RPMI8226 (cell line): ENCODE measurements around the gene SNX30.

Source experiments
- DNase-seq: peaks from one replicate; pipeline ENCODE4 v3.0.0-alpha.2; 2015

SNX30 gene

DNA sequence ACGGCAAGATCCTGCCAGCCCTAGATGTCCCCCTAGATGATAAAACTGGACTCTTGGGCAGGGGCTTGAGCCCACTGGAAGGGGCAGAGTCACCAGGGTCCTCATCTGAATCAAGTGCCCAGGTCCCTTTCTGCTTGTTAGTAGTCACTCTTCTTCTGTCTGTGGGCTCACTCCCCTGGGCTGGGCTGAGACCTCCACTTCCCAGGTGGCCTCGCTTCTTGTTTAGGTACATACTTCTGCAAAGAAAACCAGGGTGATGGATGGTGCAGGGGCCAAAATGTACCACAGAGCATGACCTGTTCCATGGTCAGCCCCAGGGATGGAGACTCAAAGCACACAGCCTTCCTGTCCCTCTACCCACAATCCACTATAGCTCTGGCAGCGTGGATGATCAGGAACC, 141.0 kb downstream of the SNX30 start:
- no peak for DNase-seq

DNA sequence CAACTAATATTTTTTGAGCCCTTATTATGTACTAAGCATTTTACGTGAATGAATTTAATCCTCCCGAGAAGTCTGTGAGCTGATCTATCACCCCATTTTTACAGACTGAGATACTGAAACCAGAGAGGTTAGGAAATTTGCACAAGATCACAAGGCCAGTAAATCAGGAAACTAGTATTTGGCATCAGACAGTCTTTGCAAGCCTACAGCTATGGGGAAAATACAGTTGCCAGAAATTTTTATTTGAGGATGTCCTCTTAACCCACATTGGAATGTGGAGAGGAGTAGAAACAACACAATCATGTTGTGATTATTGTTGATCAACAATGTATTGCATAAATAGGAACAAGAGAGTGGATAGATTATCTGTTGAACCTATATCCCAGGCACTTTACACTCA, 142.4 kb downstream of the SNX30 start:
- no peak for DNase-seq

DNA sequence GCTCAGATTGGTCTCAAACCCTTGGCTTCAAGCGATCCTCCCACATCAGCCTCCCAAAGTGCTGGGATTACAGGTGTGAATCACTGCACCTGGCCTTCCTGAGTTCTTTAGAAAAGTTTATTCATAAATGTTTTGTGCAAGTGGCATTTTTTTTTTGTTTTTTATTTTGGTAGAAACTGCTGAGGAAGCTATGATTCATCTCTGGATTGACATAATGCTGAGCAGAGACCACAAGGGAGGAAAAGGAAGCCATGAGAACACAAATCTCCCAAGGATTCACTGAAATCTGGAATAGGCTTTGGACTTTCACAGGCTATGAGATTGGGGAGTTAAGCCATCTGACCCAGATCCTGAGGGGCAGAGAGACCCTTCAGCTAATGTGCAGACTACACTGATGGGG, 143.5 kb downstream of the SNX30 start:
- no peak for DNase-seq

DNA sequence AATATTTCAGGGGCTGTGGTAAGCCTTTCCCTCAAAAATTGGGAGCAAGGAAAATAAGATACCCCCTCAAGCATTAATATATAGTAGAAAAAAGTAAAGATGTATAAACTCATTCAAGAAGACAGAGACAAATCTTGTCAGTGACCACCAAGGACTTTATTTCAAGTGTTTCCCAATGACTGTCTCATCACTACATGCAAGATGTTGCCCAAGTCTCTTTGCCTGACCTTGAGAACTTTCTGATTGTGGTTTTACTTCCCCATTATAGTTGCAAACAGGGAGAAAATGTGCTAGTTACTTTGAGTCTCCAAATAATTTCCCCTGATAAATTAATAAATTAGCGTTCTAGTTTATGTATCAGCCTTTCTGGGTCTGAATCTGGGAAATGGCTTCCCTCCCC, 144.1 kb downstream of the SNX30 start:
- DNase-seq = no peak

DNA sequence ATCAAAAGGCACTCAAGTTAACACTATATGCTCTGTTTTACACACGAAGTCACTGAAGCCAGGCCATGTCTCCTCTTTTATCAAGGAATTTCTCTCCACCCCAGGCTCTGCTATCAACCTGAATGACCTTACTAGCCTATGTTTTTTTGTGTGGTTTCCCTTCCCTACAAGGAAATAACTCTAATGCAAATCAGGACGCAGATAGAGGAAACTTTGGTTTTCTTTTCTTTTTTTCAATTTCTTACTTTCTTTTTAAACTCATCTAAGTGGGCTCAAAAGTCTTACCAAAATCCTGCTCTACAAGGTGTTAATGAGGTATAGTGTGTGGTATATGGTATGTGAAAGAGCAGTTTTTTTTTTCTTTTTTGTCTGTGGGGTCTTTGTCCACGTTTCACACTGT, 145.6 kb downstream of the SNX30 start:
- DNase-seq = no peak

DNA sequence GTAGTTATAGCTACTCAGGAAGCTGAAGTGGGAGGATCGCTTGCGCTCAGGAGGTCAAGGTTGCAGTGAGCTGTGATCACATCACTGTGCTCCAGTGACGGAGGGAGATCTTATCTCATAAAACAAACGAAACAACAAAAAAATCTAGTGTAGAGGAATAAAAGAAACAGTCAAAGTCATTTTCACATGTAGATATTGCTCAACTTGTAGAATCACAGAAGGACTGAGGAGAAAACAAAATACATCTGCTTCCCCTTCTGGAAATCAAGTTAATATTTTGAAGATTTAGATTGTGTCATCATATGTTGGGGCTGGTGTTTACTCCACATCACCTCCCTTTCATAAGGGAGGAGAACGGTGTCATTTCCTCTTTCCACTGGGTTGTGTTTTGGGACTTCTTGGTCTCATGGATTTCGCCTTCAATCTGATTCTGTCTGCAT, 148.3 kb downstream of the SNX30 start:
- no peak for DNase-seq

DNA sequence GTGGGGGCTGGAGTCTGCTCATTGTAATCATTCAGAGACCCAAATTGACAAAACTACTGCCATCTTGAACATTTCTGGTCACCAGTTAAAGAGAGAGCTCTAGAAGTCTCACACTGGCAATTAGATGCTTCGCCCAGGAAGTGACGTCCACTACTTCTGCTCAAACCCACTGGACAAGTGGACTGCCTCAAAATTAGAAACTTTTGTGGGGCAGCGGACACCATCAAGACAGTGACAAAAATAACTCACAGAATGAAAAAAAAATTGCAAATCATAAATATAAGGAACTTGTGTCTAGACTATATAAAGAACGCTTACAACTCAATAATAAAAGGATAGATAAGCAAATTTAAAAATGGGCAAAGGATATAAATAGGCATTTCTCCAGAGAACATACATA, 149.9 kb downstream of the SNX30 start:
- DNase-seq = no peak

DNA sequence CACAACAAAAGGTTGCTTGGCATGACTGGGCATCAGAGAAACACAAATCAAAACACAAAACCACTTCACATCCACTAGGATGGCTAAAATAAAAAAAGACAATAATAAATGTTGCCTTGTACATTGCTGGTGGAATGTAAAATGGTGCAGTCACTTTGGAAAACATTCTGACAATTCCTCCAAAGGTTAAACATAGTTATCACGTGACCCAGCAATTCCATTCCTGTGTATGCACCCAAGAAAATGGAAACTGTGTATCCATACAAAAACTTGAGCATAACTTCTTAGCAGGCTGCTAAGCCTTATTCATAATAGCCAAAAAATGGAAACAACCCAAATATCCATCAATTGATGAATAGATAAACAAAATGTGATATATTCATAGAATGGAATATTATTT, 150.3 kb downstream of the SNX30 start:
- DNase-seq = no peak

DNA sequence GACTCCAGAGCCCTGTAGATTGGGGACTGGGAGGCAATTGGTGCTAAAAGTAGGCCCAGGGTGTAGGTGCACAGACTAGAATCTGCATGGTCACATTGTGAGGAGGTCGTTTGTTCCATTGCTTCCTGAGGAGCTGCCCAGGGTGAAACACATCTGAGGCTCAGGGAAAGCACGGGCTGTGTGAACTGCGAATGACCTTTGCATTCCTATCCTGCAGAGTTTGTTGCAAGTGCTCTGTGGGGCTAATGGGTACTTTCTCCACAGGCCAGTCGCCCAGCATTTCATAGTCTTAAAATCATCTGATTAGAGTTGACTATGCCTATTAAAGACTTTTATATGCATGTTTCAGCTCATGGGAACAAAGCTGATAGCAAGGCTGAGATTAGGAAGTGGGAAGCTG, 154.5 kb downstream of the SNX30 start:
- no peak for DNase-seq

DNA sequence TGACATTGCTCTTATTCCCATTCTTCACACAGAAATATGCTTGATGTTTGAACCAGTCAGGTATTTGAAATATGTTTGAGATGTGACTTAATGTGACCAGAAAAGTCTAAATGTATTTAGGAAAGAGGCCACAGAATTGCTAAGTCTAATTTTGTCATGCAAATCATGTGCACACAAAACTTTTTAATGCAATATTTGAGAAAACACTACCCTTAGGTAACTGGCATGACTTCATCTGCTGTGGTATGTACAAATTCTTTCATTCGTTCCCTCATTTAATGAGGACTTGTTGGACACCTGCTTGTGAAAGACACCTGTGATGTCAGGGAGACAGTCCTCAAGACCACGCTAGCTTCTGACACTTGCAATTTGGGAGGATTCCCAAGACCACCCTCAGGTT, 161.2 kb downstream of the SNX30 start:
- no peak for DNase-seq

DNA sequence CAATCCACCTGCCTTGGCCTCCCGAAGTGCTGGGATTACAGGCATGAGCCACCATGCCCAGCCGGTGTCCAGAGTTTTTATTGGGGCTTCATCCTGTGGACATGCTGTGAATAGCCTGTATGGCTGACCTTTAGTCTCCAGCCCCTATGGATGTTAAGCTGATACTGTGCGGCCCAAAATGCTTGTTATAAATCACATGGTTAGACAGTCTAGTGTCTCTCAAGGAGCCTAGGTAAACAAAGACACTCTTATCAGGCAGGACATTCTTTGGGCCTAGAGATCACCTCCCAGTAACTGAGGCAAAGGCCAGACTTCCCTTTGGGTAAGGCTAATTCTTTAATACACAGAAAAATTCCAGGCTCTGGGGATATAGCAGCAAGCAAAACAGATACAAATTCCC, 162.1 kb downstream of the SNX30 start:
- no peak for DNase-seq

DNA sequence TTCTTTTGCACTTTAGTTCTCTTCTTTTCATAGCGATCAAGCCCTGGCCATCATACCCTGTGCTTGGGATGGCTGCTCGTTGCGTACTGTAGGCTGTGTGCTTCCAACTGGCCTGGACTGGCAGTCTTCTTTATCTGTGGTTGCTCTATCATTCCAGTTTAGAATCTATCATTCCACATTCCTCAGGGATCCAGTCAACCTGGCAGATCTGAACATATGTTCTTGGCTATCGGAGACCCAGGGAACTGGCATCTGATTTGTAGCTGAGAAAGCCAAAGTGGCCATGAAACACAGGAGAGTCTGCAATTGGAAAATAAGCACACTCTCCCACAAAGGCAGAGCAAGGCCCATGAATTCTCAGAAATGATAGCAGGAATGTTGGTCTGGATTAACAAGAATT, 162.8 kb downstream of the SNX30 start:
- no peak for DNase-seq

DNA sequence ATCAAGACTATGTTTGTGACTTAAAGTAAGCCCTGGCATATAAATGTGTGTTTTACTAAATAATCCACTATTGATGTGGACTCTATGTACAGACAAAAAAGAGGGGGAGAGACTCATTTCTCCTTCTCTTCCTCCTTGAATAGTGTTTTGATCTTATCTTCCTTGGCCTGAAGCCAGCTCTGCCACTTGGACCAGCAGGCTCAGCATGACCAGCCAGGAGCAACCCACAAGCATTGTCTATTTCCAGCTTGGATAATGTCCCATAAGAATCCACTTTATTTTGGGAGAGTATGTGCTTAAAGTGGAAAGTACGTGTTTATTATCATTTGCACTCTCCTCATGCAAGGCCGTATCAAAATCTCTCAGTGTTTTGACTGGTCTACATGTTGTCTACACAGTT, 164.0 kb downstream of the SNX30 start:
- no peak for DNase-seq

DNA sequence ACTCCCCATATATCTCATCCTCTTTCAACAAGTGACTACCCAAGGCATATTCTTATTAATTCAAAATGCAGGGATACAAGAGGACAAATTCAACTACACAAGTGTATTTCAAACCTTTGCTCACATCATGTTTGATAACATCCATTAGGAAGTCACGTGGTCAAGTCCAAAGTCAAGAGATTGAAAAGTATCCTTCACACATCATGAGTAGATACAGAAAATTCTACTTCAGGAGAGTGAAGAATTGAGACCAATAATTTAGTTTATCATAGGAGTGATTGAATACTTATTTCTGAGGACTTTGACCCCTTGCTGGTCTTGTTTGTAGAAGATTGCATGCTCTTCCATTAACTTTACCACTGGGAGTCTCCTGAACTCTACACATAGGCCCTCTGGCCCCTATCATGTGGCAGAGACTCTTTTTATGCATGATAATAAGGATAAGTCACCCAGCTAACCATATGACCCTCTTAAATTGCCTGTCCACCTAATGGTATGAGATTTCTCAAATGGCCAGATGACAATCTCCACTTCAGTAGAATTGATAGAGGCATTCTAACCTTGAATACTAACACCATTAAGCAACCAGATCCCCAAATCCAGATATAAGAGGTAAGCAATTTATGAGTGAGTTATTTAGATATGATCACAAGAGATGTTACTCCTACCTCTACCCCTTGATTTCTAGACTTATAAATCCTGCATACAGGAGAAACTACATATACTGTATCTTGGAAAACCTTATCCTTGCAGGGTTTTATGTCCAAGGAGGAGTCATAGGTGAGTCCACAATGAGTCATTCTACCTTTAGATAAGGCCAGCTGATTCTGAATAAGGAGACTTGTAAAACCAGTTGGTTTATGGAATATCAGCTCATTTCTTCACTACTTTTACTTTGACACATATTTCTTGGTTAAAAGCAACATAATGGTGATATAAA, 166.8 kb downstream of the SNX30 start:
- no peak for DNase-seq

DNA sequence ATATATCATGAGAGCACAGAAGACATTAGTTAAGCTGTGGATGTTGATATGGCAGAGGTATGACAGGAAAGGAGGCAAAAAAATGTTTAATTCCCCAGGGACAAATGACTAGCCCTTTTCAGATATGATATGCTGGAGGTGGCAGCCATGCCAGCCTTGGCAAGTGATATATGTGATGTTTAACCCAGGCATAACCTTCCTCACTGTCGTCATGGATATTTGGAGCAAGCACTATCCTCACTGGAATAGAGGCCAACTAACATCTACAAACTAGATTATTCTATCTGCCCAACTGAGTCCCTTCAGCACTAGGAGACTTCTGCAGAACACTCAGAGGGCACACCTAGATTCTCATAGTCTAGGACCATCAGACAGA, 167.4 kb downstream of the SNX30 start:
- no peak for DNase-seq

DNA sequence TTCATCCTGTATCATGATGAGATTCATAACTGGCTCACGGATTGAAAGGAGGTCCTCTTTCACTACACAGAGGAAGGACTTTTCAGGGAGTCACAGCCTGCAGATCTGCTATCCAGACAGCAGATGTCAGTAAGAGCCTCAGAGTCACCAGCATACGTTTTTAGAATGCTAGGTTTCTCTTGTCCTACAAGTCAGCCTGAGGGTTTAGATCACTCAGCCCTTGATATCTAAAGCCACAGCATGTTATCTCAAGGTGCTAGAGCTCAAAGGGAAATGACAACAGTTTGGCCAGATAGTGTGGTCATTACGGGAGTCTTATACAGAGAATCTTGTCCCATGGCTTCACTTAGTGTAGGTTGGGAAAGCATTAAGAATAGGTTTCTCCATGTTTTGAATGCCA, 171.0 kb downstream of the SNX30 start:
- peak; percentile 11 for DNase-seq
